Measurements from ENCODE around the gene ATP6V0A4.

Gene ATP6V0A4

DNA sequence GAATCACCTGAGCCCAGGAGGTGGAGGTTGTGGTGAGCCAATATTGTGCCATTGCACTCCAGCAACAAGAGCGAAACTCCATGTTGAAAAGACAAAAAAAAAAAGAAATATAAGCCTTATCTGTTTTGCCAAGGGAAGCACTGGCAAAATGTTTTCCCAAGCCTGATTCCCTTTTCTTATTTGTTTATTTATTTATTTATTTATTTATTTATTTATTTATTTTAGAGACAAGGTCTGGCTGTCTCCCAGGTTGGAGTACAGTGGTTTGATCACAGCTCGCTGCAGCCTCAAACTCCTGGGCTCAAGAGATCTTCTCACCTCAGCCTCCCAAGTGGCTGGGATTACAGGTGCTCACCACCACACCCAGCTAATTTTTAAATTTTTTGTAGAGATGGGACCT lies 141.0 kb downstream of the ATP6V0A4 start:
- DNase-seq, result no peak

Data from amniotic stem cell (primary cell).